Transverse colon (tissue), 4 donors: ENCODE results near the gene MYH7. TPM values are rescaled to one million over a fixed set of nuclear protein-coding genes. Genes with fewer than 3 reads are reported as not detected.

Experiments used
- DNase-seq: peaks from one replicate; pipeline ENCODE4 v3.0.0-alpha.2; 2019
- H3K27ac ChIP-seq, 4 donors: fragments of 200-600 bp; sonication (generic); 2 replicates each; pipeline ENCODE4 v1.5.1; 2016 to 2018; ENCODE audit warnings: inconsistent platforms in 4 of 4
- H3K27me3 ChIP-seq: fragments of 200-600 bp; sonication (generic); 2 replicates; pipeline ENCODE4 v1.5.1; 2017; ENCODE audit warnings: inconsistent platforms
- H3K36me3 ChIP-seq, 4 donors: fragments of 200-600 bp; sonication (generic); 2 replicates each; pipeline ENCODE4 v1.5.1; 2017 to 2019; ENCODE audit warnings: inconsistent platforms in 4 of 4
- H3K4me1 ChIP-seq, 4 donors: fragments of 200-600 bp; sonication (generic); 2 replicates each; pipeline ENCODE4 v1.5.1; 2017 to 2020; ENCODE audit warnings: inconsistent platforms in 4 of 4
- H3K4me3 ChIP-seq, 4 donors: fragments of 200-600 bp; sonication (generic); 1 replicate in 1 of 4; 2 replicates in 3 of 4; pipeline versions ENCODE4 v1.5.1 to v1.6.1; 2017 to 2019; ENCODE audit warnings: inconsistent platforms in 4 of 4
- H3K9me3 ChIP-seq, 2 donors: fragments of 200-600 bp; sonication (generic); 2 replicates each; pipeline ENCODE4 v1.5.1; 2017 to 2019; ENCODE audit warnings: inconsistent platforms in 2 of 2
- CTCF ChIP-seq, 5 experiments: fragments of 200-600 bp in 3 of 5; fragments of 450-650 bp in 2 of 5; sonication (generic) in 3 of 5; IDR thresholded peaks; 1 replicate in 2 of 5; 2 replicates in 3 of 5; pipeline ENCODE4 v1.5.1; 2016 to 2017; ENCODE audit warnings: antibody characterized with exemption in 5 of 5, inconsistent platforms in 3 of 5, mild to moderate bottlenecking in 2 of 5, moderate library complexity in 1 of 5
- EP300 ChIP-seq: sonication (generic); formaldehyde crosslinking; IDR thresholded peaks from one replicate; pipeline ENCODE4 v1.6.1; 2017; ENCODE audit warnings: antibody characterized with exemption, low read depth
- POLR2A ChIP-seq: fragments of 450-650 bp; IDR thresholded peaks from one replicate; pipeline ENCODE4 v1.6.1; 2016; ENCODE audit warnings: antibody characterized with exemption, mild to moderate bottlenecking, moderate library complexity
- POLR2AphosphoS5 ChIP-seq, 3 donors: sonication (generic); formaldehyde crosslinking; IDR thresholded peaks; one replicate each; pipeline ENCODE4 v1.6.1; 2016; ENCODE audit warnings: antibody characterized with exemption in 3 of 3
- WGBS, 2 donors: methylation state at CpG; one replicate each; pipeline ENCODE4 v1.1.5; 2018; ENCODE audit warnings: low coverage in 1 of 2; 5-methylcytosine and 5-hydroxymethylcytosine counted together
- in situ Hi-C, 4 donors: fragments of 200-750 bp; cut with MboI; loops; one replicate each; pipeline versions ENCODE4 v1.15.0 to v1.15.1; 2017; ENCODE audit warnings: low sequenced_read_pairs in 3 of 4, low pct_ligation_motif_present in 1 of 4, low pct_unique_long_range_greater_than_20kb in 1 of 4
- intact Hi-C: fragments of 100-400 bp; cut with DNase I; formaldehyde crosslinking; loops from one replicate; pipeline ENCODE4 v1.15.1; 2023; ENCODE audit warnings: low total_unique reads
- small RNA-seq, 4 donors: library from RNA; depleted of rRNA; stranded (forward); fragments of <200 nt; gene quantifications; one replicate each; pipeline ENCODE3, GENCODE V24; 2016
- total RNA-seq, 4 donors: library from RNA; depleted of rRNA; stranded (reverse); fragments of >200 nt; gene quantifications; one replicate each; pipeline ENCODE4 v1.1.0, GENCODE V29; 2016

Gene MYH7
- total RNA-seq, 4 donors from 2014 or later, result 0.64 to 2.9 TPM; not detected in 2

- intact Hi-C loops, result no loop called here
- no peak for DNase-seq
- H3K36me3 ChIP-seq, result no peaks in the 10 kb centered on the region
- no peaks in the 10 kb centered on the region for H3K9me3 ChIP-seq
- peak within 1 kb of the TSS; percentile 86 to 97 (median 92) for H3K27ac ChIP-seq
- in situ Hi-C loops, result no loop called here
- peak within 1 kb of the TSS; percentile 7 to 59 (median 39) for H3K4me3 ChIP-seq
- no peak for TF ChIP-seq POLR2A
- TF ChIP-seq POLR2AphosphoS5 (IDR thresholded peaks at IDR 0.05), result no peak
- TF ChIP-seq EP300, result no peak
- no peak for TF ChIP-seq CTCF (IDR thresholded peaks at IDR 0.05)
- WGBS, 2 donors, result 13% methylated on average over 32 of the region's 74 CpGs; no CpG with 5 or more reads in 1 of the 2 donors
- H3K4me1 ChIP-seq, result peaks cover 4 to 23% (median 5%) of the 10 kb centered on the region in 4 donors
- H3K27me3 ChIP-seq, result peaks cover 46% of the 10 kb centered on the region
These were observed 70.3 kb downstream of the MYH7 start, which contains the start of gene EFS for GRCh38 chr14:23365036-23365731. Gene EFS, minus strand, starts transcription at chr14:23365172. Its CDS starts 147 bp downstream, at chr14:23365025.

DNA sequence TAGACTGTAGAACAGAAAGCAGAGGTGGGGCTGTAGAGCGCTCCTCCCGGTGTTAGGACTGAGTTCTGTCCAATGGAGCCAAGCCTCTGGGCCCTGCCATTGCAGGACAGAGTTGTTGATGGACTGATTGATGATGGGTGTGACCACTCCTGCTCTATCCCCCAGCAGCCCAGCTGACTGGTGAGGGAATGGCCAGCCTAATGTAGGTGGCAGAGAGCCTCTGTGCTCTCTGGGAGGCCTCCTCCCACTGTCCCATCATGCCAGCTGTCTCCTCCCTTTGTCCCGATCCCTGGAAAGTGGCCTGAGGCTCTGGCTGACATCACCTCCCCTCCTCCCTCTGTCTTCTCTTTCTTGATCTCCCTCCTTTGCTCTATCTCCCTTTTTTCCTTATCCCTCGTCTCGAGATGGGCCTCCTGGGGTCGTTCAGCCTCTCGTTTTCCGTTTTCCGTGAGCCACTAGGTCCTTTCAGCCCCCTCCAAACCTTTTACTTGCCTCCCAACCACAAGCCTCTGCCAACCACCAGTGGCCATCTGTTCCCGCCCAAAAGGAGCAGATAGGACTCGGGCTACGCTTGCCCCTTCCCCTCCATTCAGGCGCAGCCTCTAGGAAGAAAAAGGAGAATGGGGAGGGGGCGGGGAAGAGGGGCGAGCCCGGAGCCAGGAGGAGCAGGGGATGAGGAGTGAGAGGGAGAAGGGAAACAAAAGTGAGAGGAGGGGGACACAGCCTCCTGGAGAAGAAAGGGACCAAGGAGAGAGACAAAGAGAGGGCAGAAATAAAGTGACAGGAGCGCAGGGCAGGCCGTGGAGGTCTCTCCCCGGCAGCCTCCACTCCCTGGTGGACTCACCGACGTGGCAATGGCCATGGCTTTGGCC lies 71.1 kb downstream of the MYH7 start:
- intact Hi-C loops (no loop called here), in situ Hi-C loops (no loop called here)
- peak overlapping the region; percentile 86 to 97 (median 92) for H3K27ac ChIP-seq
- 20 to 49% methylated on average over 1 to 21 of the region's 21 CpGs for WGBS, 2 donors
- H3K4me1 ChIP-seq, result peaks cover 4 to 23% (median 5%) of the 10 kb centered on the region in 4 donors
- H3K27me3 ChIP-seq, result peaks cover 46% of the 10 kb centered on the region
- no peak for TF ChIP-seq POLR2A
- no peak for TF ChIP-seq POLR2AphosphoS5 (IDR thresholded peaks at IDR 0.05)
- TF ChIP-seq EP300, result no peak
- TF ChIP-seq CTCF (IDR thresholded peaks at IDR 0.05), result no peak
- no peaks in the 10 kb centered on the region for H3K36me3 ChIP-seq
- no peaks in the 10 kb centered on the region for H3K9me3 ChIP-seq
- peak overlapping the region in 3 of 4 donors; percentile 39 to 59 (median 39) for H3K4me3 ChIP-seq
- no peak for DNase-seq

Small RNA genes within 50 kb of the gene (small RNA-seq; reads per million reads assigned to genes)
- gene MIR208A, result 0 reads per million in 4 donors
- gene MIR208B, result 0 to 0.18 (median 0) reads per million in 4 donors

Other genes starting within 250 kb of the MYH7 start
- gene RNF212B, start 197.7 kb downstream of the MYH7 start, total RNA-seq, result not detected
- gene HOMEZ, start 149.5 kb downstream of the MYH7 start, total RNA-seq, result 10 to 100 TPM in 2 of 4 donors, 1 to 10 TPM in 2; 1.9 to 12.9 (median 8.6) TPM
- 10 to 100 TPM in 3 of 4 donors, 1 to 10 TPM in 1; 9.1 to 13.9 (median 11.0) TPM for gene PPP1R3E, start 132.8 kb downstream of the MYH7 start, total RNA-seq
- gene BCL2L2, start 128.8 kb downstream of the MYH7 start, total RNA-seq, result 10 to 100 TPM; 23.9 to 49.0 (median 43.0) TPM
- gene PABPN1, start 114.2 kb downstream of the MYH7 start, total RNA-seq, result 100 to 1,000 TPM in 1 of 4 donors, 10 to 100 TPM in 3; 50.0 to 149 (median 63.7) TPM
- 10 to 100 TPM in 1 of 4 donors, 1 to 10 TPM in 3; 4.0 to 14.2 (median 8.5) TPM for gene SLC22A17, start 82.8 kb downstream of the MYH7 start, total RNA-seq
- gene EFS, start 70.5 kb downstream of the MYH7 start, total RNA-seq, result 10 to 100 TPM in 1 of 4 donors, 1 to 10 TPM in 2, under 1 TPM in 1; 0.60 to 10.5 (median 3.3) TPM
- gene IL25, start 62.9 kb downstream of the MYH7 start, total RNA-seq, result not detected
- 1 to 10 TPM in 1 of 4 donors, under 1 TPM in 1, not detected in 2; 0.64 to 1.1 TPM for gene CMTM5, start 58.6 kb downstream of the MYH7 start, total RNA-seq
- 1 to 10 TPM in 1 of 4 donors, under 1 TPM in 1, not detected in 2; 0.16 to 1.5 TPM for gene MYH6, start 27.4 kb downstream of the MYH7 start, total RNA-seq
- gene NGDN, start 34.0 kb upstream of the MYH7 start, total RNA-seq, result 10 to 100 TPM in 3 of 4 donors, 1 to 10 TPM in 1; 8.8 to 31.5 (median 20.8) TPM
- gene ZFHX2, start 116.1 kb upstream of the MYH7 start, total RNA-seq, result 1 to 10 TPM in 1 of 4 donors, under 1 TPM in 3; 0.20 to 1.1 (median 0.68) TPM
- 10 to 100 TPM in 3 of 4 donors, 1 to 10 TPM in 1; 6.8 to 34.0 (median 26.0) TPM for gene THTPA, start 120.6 kb upstream of the MYH7 start, total RNA-seq
- gene AP1G2, start 132.1 kb upstream of the MYH7 start, total RNA-seq, result 100 to 1,000 TPM; 163 to 508 (median 237) TPM
- gene JPH4, start 143.1 kb upstream of the MYH7 start, total RNA-seq, result under 1 TPM in 2 of 4 donors, not detected in 2; 0.27 to 0.48 TPM
- gene DHRS2, start 200.7 kb upstream of the MYH7 start, total RNA-seq, result not detected